PC-9 (cell line): ENCODE data around the gene TMCC2.

Experiments used
- EZH2 ChIP-seq: fragments of 200-600 bp; sonication (generic); IDR thresholded peaks from 2 replicates; pipeline ENCODE4 v1.8.0; 2017; ENCODE audit warnings: antibody characterized with exemption, low read depth
- TF ChIP-seq, protein P1 (sequence below): fragments of 200-600 bp; sonication (generic); conservative IDR thresholded peaks from 2 replicates; pipeline ENCODE4 v1.6.1; 2017; ENCODE audit warnings: mixed run types, antibody characterized with exemption, mild to moderate bottlenecking, moderate library complexity

DNA sequence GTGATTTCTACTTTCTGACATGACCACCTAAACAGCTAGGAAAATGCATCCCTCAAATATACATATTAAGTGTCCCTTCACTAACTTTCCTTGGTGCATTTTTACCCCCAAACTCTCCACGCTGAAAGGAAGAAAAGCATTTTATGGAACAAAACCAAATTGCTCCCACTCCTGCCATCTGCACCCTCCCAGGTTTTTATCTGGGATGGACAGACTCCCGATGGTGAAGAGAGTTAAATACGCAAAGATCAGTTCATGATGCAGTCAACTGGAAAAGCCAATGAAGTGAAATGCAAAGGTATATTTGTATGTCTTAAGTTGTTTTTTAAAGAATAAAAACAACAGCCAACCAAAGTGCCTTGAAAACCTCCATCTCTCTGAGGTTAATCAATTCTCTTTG lies 18.9 kb upstream of the TMCC2 start:
- TF ChIP-seq, protein P1, sequence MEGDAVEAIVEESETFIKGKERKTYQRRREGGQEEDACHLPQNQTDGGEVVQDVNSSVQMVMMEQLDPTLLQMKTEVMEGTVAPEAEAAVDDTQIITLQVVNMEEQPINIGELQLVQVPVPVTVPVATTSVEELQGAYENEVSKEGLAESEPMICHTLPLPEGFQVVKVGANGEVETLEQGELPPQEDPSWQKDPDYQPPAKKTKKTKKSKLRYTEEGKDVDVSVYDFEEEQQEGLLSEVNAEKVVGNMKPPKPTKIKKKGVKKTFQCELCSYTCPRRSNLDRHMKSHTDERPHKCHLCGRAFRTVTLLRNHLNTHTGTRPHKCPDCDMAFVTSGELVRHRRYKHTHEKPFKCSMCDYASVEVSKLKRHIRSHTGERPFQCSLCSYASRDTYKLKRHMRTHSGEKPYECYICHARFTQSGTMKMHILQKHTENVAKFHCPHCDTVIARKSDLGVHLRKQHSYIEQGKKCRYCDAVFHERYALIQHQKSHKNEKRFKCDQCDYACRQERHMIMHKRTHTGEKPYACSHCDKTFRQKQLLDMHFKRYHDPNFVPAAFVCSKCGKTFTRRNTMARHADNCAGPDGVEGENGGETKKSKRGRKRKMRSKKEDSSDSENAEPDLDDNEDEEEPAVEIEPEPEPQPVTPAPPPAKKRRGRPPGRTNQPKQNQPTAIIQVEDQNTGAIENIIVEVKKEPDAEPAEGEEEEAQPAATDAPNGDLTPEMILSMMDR, result no peak
- no peak for TF ChIP-seq EZH2
